Measurements from ENCODE around the gene RANBP1.
"Not testable (repeated sequence)": the region's sequence is repeated elsewhere in the genome, so short reads cannot be mapped to it uniquely, and the experiment has no call there.

RANBP1 gene

DNA sequence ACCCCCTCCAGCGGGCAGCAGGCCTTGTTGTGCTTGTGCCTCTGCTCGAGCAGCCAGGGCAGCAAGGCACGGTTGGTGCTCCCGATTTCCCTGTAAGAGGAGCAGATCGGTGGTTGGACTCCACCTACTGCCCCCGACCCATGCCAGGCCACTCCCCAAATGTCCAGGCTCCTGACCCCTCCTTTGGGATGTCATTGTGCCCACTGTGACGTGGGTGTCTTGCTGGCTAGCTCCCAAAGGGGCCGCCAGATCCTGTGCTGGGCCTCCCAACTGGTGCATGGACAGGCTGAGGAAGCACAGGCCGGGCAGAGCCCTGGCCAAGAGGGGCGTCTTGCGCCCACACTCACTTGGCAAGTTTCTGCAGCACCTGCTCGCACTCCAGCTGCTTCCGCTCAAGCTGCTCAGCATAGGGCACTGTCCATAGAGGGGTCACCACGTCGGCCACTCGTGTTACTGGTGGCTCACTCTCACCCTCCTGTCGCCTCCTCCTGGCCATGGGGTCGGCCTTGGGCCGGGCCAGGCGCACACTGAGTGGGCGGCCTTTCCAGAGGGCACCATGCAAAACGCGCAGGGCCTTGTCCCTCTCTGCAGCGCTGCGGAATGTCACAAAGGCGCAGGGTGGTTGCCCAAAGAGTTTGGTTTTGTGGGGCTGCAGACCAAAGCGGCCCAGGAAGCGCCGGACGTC is at the start of gene RANBP1:
RANBP1 (plus strand) TSS at position 414 of the 685 bp plus-strand sequence; CDS start at position 495, 81 bp downstream.
- no peak for DNase-seq (ENCODE audit: low read depth)

DNA sequence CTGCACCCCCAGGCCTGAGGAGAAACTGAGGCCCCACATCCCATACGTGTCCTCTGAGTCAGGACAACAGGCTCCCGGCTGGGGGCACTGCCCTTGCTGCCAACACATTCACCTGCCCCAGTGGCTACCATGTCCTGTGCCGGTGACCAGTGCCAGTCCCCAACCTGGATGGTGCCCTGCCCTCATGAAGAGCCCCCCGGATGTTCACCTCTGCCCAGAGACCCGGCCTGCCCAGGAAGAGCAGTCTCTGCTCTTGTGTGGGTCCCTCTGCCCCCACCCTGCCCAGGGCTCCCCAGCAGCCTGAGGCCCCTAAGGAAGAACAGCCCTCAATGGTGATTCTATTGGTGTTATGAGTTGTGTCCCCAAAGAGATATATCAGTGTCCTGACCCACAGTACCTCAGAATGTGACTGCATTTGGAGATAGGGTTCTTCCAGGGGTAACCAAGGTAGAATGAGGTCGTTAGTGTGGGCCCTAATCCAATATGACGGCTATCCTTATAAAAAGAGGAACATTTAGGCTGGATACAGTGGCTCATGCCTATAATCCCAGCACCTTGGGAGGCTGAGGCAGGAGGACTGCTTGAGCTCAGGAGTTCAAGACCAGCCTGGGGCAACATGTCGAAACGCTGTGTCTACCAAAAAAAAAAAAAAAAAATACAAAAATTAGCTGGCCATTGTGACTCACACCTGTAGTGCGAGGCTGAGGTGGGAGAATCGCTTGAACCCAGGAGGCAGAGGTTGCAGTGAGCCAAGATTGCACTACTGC is 49.1 kb upstream of the RANBP1 start:
- DNase-seq (ENCODE audit: low read depth) = no peak

- DNase-seq (ENCODE audit: low read depth) = not testable (repeated sequence)
These were observed 48.6 kb upstream of the RANBP1 start for GRCh38 chr22:20067384-20067682.

- no peak for DNase-seq (ENCODE audit: low read depth)
These were observed 47.3 kb upstream of the RANBP1 start for GRCh38 chr22:20068640-20069039.

DNA sequence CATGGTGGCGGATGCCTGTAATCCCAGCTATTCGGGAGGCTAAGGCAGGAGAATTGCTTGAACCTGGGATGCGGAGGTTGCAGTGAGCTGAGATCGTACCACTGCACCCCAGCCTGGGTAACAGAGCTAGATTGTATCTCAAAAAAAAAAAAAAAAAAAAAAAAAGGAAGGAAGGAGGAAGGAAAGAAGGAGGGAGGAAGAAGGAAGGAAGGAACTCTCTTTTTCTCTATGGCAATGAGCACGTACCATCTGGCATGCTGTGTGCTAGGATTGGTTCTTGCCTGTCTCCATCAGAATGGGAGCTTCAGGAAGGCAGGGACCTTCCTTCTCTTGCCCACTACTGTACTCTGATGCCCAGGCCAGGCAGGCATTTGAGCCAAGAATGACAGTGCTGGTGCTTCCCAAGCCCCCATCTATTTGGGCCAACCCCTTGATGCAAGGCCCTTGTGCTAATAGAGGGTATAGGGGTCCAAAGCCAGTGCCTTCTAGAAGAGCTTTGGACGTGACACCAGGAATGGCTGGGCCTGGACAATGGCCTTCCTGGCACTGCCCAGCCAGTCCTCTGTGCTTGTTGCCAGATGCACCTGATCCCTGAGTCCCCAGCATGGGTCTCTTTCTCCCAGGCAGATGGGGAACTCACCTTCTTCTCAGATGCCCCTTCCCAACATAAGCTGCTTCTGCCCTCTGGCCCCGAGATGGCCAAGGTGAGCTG is 46.4 kb upstream of the RANBP1 start:
- DNase-seq (ENCODE audit: low read depth) = no peak

GRCh38 chr22:20071524-20071972 is 44.4 kb upstream of the RANBP1 start:
- no peak for DNase-seq (ENCODE audit: low read depth)

- DNase-seq (ENCODE audit: low read depth) = no peak
These were observed 39.2 kb upstream of the RANBP1 start for GRCh38 chr22:20076627-20077172.

- peak; percentile 95 for DNase-seq (ENCODE audit: low read depth)
These were observed 36.0 kb upstream of the RANBP1 start, which contains the start of gene DGCR8 for GRCh38 chr22:20079745-20080444. TSS of gene DGCR8 (plus strand) at chr22:20080241. CDS start at chr22:20085964, 5,723 bp downstream.

DNA sequence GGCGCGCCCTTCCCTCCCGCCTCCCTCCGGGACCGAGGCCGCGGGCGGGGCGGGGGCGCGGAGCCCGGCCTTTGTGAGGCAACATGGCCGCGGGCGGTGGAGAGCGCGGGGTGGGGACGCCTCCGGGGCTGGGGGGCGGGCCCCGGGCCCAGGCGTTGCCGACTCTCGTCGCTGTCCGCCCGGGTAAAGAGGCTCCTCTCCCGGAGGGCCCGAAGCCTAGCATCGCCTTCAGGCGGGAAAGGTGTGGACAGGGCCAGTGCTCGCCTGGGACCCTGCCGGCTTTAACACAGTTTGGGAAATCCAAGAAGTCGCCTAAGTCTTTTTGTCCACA is 35.5 kb upstream of the RANBP1 start:
- DNase-seq (ENCODE audit: low read depth) = peak; percentile 12

DNA sequence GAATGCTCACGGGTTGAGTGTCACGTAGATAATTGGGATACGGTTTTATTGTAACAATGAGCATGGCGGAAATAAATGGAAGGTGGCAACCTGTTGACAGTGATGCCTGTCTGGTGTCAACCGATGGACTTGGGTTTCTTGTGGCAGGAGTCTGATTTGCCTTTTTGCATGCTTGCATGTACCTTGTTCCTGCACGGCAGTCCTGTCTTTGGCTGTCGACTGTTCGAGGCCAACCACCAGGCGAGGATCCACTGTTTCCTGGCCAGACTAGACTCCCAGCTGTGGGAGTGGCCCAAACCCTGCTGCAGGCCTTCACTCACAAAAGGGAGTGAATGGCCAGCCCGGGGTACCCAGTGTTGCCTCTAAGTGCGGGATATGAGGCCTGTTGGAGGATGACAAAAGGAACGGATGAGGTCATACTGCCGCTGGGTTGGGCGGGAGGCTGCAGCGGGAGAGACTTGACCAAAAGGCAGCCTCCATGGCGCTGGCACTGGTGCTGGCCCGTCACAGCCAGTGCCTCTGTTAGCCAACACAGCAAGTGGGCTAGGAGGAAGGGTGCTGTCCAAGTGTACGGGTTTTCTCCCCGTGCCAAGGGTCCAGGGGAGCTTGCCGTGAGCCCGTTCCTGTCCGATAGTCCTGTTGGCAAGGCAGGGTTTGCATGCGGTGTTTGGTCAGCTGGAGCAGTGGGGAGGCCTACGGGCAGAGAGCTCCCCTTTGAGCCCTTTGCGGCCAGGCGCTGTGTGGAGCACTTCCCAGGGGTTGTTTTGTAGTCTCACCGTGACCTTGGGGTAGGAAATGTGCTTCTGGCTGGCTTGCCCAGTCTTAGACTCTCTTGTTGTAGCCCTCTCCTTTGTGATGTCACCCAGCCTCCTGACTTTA is 34.9 kb upstream of the RANBP1 start:
- peak; percentile 24 for DNase-seq (ENCODE audit: low read depth)

- DNase-seq (ENCODE audit: low read depth) = no peak
These were observed 32.6 kb upstream of the RANBP1 start for GRCh38 chr22:20083157-20083890.

- no peak for DNase-seq (ENCODE audit: low read depth)
These were observed 31.9 kb upstream of the RANBP1 start for GRCh38 chr22:20083891-20084546.

DNA sequence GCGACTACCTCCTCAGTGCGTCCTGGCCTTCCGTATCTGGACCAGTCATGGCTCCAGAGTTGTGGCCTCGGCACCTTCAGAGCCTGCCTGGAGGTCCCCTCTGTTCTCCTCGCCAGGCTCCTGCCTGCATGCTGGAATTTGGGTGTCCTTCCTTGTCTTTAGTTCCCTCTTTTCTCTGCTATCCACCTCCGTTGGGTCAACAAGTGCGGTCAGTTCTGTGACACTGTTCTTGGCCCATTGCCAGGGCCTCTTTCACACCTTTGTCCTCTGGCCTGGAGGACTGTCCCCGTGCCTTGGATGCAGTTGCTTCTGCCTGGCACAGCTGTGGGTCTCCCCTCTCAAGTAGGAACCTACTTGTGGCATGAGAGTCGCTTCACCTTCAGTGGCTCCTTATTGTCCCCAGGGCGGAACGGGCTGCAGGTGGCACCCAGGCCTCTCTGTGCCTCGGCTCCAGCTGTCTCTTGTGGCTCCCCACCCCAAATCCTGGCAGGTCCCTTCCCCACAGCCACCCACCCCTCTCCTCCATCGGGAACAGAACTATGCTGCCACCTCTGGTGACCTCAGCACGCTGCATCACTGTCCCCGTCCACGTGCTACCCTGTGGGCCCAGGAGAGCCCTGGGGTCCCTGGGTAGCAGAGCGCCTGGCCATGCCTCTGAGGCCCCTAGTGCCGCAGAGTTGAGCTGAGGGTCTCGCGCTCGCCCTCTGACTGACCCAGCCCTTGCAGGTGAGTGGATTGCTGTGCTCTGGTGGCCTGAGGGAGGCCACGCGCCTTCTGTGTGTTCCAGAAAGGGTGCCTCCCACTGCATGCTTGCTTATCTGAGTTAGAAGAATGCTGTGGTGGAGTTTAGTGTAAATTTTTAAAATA is 31.1 kb upstream of the RANBP1 start:
- DNase-seq (ENCODE audit: low read depth) = no peak

- DNase-seq (ENCODE audit: low read depth) = no peak
These were observed 30.3 kb upstream of the RANBP1 start for GRCh38 chr22:20085651-20086050.

DNA sequence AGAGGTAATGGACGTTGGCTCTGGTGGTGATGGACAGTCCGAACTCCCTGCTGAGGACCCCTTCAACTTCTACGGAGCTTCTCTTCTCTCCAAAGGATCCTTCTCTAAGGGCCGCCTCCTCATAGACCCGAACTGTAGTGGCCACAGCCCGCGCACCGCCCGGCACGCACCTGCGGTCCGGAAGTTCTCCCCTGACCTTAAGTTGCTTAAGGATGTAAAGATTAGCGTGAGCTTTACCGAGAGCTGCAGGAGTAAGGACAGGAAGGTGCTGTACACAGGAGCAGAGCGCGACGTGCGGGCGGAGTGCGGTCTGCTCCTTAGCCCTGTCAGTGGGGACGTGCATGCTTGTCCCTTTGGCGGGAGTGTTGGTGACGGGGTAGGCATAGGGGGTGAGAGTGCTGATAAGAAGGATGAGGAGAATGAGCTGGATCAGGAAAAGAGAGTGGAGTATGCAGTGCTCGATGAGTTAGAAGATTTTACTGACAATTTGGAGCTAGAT is 29.8 kb upstream of the RANBP1 start:
- no peak for DNase-seq (ENCODE audit: low read depth)

DNA sequence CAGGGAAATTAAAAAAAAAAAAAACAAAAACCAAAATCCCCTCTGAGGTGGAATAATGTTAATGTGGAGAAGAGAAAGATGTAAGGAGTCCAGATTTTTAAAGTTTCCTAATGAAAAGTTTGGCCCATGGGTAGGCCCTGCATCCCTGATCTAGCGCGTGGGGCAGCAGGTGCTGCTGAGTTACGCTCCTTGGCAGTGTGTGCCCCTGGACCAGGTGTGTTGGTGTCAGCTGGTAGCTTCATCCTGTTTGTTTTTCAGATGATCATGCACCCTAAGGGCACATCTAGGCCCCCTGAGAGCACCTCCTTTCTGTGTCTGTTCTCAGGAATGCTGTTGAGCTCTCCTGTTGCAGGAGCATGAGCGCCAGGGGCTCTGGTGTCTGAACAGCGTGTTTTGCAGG is 29.1 kb upstream of the RANBP1 start:
- DNase-seq (ENCODE audit: low read depth) = no peak

DNA sequence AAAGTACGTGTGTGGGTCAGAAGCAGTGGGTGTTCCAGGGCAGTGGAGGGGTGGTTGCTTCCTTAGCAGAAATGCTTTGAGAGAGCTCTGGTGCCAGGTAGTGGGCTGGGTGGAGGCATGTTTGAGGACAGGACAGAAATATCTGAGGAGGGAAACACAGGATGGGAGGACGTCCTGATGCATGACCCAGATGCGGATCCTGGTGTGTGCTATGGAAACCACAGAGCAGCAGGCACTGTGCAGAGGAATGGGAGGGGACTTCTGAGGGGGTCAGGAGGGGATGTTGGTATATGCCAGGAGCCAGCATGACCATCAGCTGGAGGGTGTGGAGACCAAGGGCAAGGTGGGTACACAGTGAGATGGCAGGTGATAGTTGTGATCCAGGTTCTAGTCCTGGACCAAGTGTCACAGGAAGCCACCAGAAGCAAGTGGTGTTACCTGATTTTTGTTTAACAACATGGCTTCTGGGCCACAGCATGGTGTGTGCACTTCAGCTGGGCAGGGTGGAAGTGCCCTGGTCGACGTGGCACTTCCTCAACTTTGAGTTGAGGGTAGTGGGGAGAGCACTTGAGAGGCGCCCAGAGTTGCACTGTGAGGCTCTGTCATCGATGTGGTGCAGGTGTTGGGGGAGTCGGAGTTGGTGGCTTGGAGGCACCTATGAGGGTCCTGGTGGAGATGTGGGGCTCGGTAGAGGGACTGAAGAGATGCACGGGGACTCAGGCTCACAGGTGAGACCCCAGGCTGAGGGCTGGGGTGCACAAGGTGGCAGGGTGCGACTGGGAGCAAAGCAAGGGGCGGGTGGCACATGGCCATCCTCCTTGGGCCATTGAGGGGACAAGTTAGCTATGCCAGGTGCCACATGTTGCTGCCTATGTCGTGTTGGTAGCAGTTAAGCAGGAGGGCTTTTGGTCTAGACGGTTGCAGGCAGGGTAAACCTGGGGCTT is 28.3 kb upstream of the RANBP1 start:
- DNase-seq (ENCODE audit: low read depth) = no peak

DNA sequence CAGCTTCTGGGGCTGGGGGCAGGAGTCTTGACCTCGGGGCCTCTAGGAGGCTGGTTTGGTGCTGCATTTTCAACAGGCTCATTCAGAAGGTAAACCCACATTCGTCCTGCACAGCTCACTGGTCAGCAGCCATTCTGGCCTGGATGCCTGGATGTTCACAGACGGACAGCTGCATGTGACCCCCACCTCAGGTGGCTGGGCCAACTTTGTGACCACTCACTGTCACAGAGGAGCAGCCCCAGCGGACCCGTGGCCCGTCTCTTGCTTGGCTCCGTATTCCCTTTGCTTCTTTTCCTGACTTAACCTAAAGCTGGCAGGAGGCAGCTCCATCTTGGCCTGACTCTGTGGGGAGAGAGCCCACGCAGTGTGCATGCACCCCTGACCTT is 27.6 kb upstream of the RANBP1 start:
- no peak for DNase-seq (ENCODE audit: low read depth)

Data from GM04504 (cell line).